Spleen (tissue), 11 donors: Measurements from ENCODE around the gene PPIG. TPM values are rescaled to one million over a fixed set of nuclear protein-coding genes. Genes with fewer than 3 reads are reported as not detected.

Experiments used
- DNase-seq: peaks from one replicate; pipeline ENCODE4 v3.0.0-alpha.2; 2020
- H3K27ac ChIP-seq, 8 donors: fragments of 200-600 bp; sonication (generic) in 7 of 8; 1 replicate in 4 of 8; 2 replicates in 4 of 8; pipeline versions ENCODE4 v1.5.0 to v1.8.0; 2016 to 2021; ENCODE audit warnings: inconsistent platforms in 4 of 8, mild to moderate bottlenecking in 4 of 8, moderate library complexity in 1 of 8
- H3K27me3 ChIP-seq, 7 donors: fragments of 200-600 bp; sonication (generic) in 6 of 7; replicated peaks in 1 of 7; 1 replicate in 4 of 7; 2 replicates in 3 of 7; pipeline versions ENCODE4 v1.5.0 to v1.8.0; 2016 to 2021; ENCODE audit warnings: inconsistent platforms in 3 of 7, mild to moderate bottlenecking in 1 of 7
- H3K36me3 ChIP-seq, 6 donors: fragments of 200-600 bp; sonication (generic) in 5 of 6; 1 replicate in 4 of 6; 2 replicates in 2 of 6; pipeline versions ENCODE4 v1.5.0 to v1.8.0; 2016 to 2021; ENCODE audit warnings: inconsistent platforms in 2 of 6
- H3K4me1 ChIP-seq, 6 donors: fragments of 200-600 bp; sonication (generic) in 5 of 6; 1 replicate in 3 of 6; 2 replicates in 3 of 6; pipeline versions ENCODE4 v1.5.0 to v1.8.0; 2016 to 2021; ENCODE audit warnings: inconsistent platforms in 3 of 6
- H3K4me3 ChIP-seq, 8 donors: fragments of 200-600 bp; sonication (generic) in 7 of 8; 1 replicate in 4 of 8; 2 replicates in 4 of 8; pipeline versions ENCODE4 v1.5.0 to v1.8.0; 2016 to 2021; ENCODE audit warnings: inconsistent platforms in 4 of 8, mild to moderate bottlenecking in 4 of 8, moderate library complexity in 2 of 8
- H3K9me3 ChIP-seq, 8 donors: fragments of 200-600 bp; sonication (generic) in 7 of 8; 1 replicate in 4 of 8; 2 replicates in 4 of 8; pipeline versions ENCODE4 v1.5.0 to v1.8.0; 2016 to 2021; ENCODE audit warnings: inconsistent platforms in 4 of 8
- POLR2A ChIP-seq, 3 donors: fragments of 450-650 bp; IDR thresholded peaks; one replicate each; pipeline ENCODE4 v1.5.1; 2017; ENCODE audit warnings: antibody characterized with exemption in 3 of 3, mild to moderate bottlenecking in 1 of 3
- POLR2AphosphoS5 ChIP-seq, 3 donors: sonication (generic); formaldehyde crosslinking; IDR thresholded peaks; one replicate each; pipeline ENCODE4 v1.5.1; 2017; ENCODE audit warnings: antibody characterized with exemption in 3 of 3
- WGBS, 5 donors: extraction: QIAGEN DNeasy Blood & Tissue Kit in 3 of 5; methylation state at CpG; one replicate each; pipeline versions ENCODE4 v1.1.5 to v1.1.7; 2013 to 2018; 5-methylcytosine and 5-hydroxymethylcytosine counted together
- intact Hi-C: fragments of 100-400 bp; cut with DNase I; formaldehyde crosslinking; loops from one replicate; pipeline ENCODE4 v1.15.0; 2023; ENCODE audit warnings: low total_unique reads
- polyA plus RNA-seq, 3 donors: library from polyadenylated mRNA; stranded (reverse); fragments of 200-250 nt; gene quantifications; one replicate each; pipeline ENCODE4 v1.2.1, GENCODE V29; 2013
- total RNA-seq, 7 donors: library from RNA; depleted of rRNA in 3 of 7; stranded (reverse); fragments of >200 nt in 3 of 7; fragmentation: NEBNext Ultra II Directional in 4 of 7; extraction: Animal tissue kit (Norgen Biotek cat#: 25700) in 4 of 7; gene quantifications; one replicate each; pipeline versions ENCODE4 v1.1.0 to v1.2.1, GENCODE V29; 2016 to 2021
- TF ChIP-seq, protein P1 (sequence below), 11 experiments: fragments of 200-600 bp in 7 of 11; fragments of 450-650 bp in 4 of 11; sonication (generic) in 4 of 11; IDR thresholded peaks in 8 of 11; conservative IDR thresholded peaks in 3 of 11; 1 replicate in 7 of 11; 2 replicates in 4 of 11; pipeline versions ENCODE4 v1.4.0 to v1.8.0; 2016 to 2021; ENCODE audit warnings: antibody characterized with exemption in 11 of 11, inconsistent platforms in 4 of 11, mild to moderate bottlenecking in 1 of 11
- donor health status: healthy with polysubstance abuse.
- donor health status: DM: no; HTN: no; CAD: no; lungs with moderate emphysema.
- donor health status: DM: no; HTN: no; CAD: no.
- donor health status: Bipolar disorder and iron deficiency.
- donor health status: healthy.
- donor health status: DM: no; HTN: no; CAD: no.
- donor health status: DM: yes; HTN: yes; CAD: no.

PPIG gene
- total and polyA plus RNA-seq, 10 donors, result 32.5 to 72.7 (median 53.8) TPM

- H3K9me3 ChIP-seq, result no peaks in the 10 kb centered on the region
- WGBS, 5 donors, result 95 to 100% (median 97%) methylated on average over 8 of the region's 8 CpGs
- no peak for DNase-seq
- no peaks in the 10 kb centered on the region for H3K27me3 ChIP-seq
- TF ChIP-seq POLR2A (IDR thresholded peaks at IDR 0.05) (no peak), POLR2AphosphoS5 (IDR thresholded peaks at IDR 0.05) (no peak)
- TF ChIP-seq, protein P1, sequence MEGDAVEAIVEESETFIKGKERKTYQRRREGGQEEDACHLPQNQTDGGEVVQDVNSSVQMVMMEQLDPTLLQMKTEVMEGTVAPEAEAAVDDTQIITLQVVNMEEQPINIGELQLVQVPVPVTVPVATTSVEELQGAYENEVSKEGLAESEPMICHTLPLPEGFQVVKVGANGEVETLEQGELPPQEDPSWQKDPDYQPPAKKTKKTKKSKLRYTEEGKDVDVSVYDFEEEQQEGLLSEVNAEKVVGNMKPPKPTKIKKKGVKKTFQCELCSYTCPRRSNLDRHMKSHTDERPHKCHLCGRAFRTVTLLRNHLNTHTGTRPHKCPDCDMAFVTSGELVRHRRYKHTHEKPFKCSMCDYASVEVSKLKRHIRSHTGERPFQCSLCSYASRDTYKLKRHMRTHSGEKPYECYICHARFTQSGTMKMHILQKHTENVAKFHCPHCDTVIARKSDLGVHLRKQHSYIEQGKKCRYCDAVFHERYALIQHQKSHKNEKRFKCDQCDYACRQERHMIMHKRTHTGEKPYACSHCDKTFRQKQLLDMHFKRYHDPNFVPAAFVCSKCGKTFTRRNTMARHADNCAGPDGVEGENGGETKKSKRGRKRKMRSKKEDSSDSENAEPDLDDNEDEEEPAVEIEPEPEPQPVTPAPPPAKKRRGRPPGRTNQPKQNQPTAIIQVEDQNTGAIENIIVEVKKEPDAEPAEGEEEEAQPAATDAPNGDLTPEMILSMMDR (IDR thresholded peaks at IDR 0.05 in 8 of 11, conservative IDR thresholded peaks at IDR 0.05 in 3 of 11), result no peak
- H3K4me3 ChIP-seq, result no peak overlapping the region
- no peak overlapping the region for H3K27ac ChIP-seq
- H3K4me1 ChIP-seq, result no peaks in the 10 kb centered on the region
- peaks cover 4 to 93% (median 64%) of the 10 kb centered on the region in 6 donors for H3K36me3 ChIP-seq
- intact Hi-C loops, result no loop called here
These were observed 52.4 kb downstream of the PPIG start for GRCh38 chr2:169636440-169637097.

GRCh38 chr2:169637620-169638019 lies 53.5 kb downstream of the PPIG start:
- Histone ChIP-seq H3K4me3 (no peak overlapping the region), H3K27ac (no peak overlapping the region), H3K36me3 (peaks cover 4 to 83% (median 53%) of the 10 kb centered on the region in 6 donors), H3K4me1 (no peaks in the 10 kb centered on the region), H3K27me3 (no peaks in the 10 kb centered on the region), H3K9me3 (no peaks in the 10 kb centered on the region)
- intact Hi-C loops, result no loop called here
- WGBS, 5 donors, result 95 to 99% (median 97%) methylated on average over 3 of the region's 3 CpGs
- TF ChIP-seq POLR2AphosphoS5 (IDR thresholded peaks at IDR 0.05) (no peak), POLR2A (IDR thresholded peaks at IDR 0.05) (no peak)
- TF ChIP-seq, protein P1 (IDR thresholded peaks at IDR 0.05 in 8 of 11, conservative IDR thresholded peaks at IDR 0.05 in 3 of 11), result no peak
- DNase-seq, result no peak

GRCh38 chr2:169640104-169640503 lies 56.0 kb downstream of the PPIG start:
- no peaks in the 10 kb centered on the region for H3K9me3 ChIP-seq
- no peak overlapping the region for H3K4me3 ChIP-seq
- H3K27ac ChIP-seq, result no peak overlapping the region
- DNase-seq, result no peak
- no peaks in the 10 kb centered on the region for H3K27me3 ChIP-seq
- intact Hi-C loops, result no loop called here
- 92 to 100% (median 97%) methylated on average over 2 of the region's 2 CpGs for WGBS, 5 donors
- H3K36me3 ChIP-seq, result peaks cover 0 to 58% (median 28%) of the 10 kb centered on the region in 6 donors
- no peaks in the 10 kb centered on the region for H3K4me1 ChIP-seq
- TF ChIP-seq POLR2AphosphoS5 (IDR thresholded peaks at IDR 0.05) (no peak), POLR2A (IDR thresholded peaks at IDR 0.05) (no peak)
- TF ChIP-seq, protein P1 (IDR thresholded peaks at IDR 0.05 in 8 of 11, conservative IDR thresholded peaks at IDR 0.05 in 3 of 11), result no peak

DNA sequence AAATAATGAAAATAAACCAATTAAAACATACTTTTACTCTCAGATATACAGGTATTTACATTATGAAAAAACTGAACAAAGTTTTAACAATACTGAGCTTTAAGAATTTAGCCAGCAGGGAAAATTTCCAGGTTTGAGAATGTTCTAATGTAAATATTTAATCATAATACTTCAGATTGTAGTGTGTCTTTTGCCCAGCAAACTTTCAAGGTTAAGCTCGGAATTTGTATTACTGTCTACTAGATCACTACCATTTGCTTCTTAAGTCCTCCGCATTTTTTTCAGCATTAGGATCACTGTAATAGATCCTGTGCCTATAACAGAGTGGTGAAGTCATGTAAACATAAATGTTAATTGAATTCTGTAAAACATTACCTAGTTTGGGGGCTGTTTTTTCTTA lies 57.3 kb downstream of the PPIG start:
- 95 to 99% (median 97%) methylated on average over 2 of the region's 2 CpGs for WGBS, 5 donors
- DNase-seq, result no peak
- no peak overlapping the region for H3K27ac ChIP-seq
- no peaks in the 10 kb centered on the region for H3K27me3 ChIP-seq
- no peak overlapping the region for H3K4me3 ChIP-seq
- TF ChIP-seq POLR2AphosphoS5 (IDR thresholded peaks at IDR 0.05), result no peak
- TF ChIP-seq, protein P1 (IDR thresholded peaks at IDR 0.05 in 8 of 11, conservative IDR thresholded peaks at IDR 0.05 in 3 of 11), result no peak
- TF ChIP-seq POLR2A (IDR thresholded peaks at IDR 0.05), result no peak
- H3K9me3 ChIP-seq, result no peaks in the 10 kb centered on the region
- peaks cover 0 to 44% (median 16%) of the 10 kb centered on the region in 6 donors for H3K36me3 ChIP-seq
- no peaks in the 10 kb centered on the region for H3K4me1 ChIP-seq
- intact Hi-C loops, result no loop called here
